ENCODE data around the gene CAV2. TPM values are rescaled to one million over a fixed set of nuclear protein-coding genes. Genes with fewer than 3 reads are reported as not detected.

Gene CAV2
- polyA plus RNA-seq, 1 donor: 50.1 TPM

GRCh38 chr7:116505823-116506222 is 6.3 kb downstream of the CAV2 start:
- Histone ChIP-seq H3K4me3 (ENCODE audit: low read length) (no peak overlapping the region), H3K4me1 (ENCODE audit: control insufficient read depth, insufficient read depth, low read length) (peaks cover 5% of the 10 kb centered on the region), H3K36me3 (ENCODE audit: control insufficient read depth, insufficient read depth, low read length) (peaks cover 8% of the 10 kb centered on the region), H3K27me3 (ENCODE audit: control insufficient read depth, insufficient read depth, low read length) (no peaks in the 10 kb centered on the region), H3K9me3 (ENCODE audit: control insufficient read depth, low read depth, low read length) (no peaks in the 10 kb centered on the region), H3K27ac (ENCODE audit: low read length) (no peak overlapping the region)
- no peak for DNase-seq
- no CpG with 5 or more reads among the region's 3 CpGs for WGBS (ENCODE audit: insufficient coverage, low lambda C conversion rate)

- Histone ChIP-seq H3K27ac (ENCODE audit: low read length) (no peak overlapping the region), H3K27me3 (ENCODE audit: control insufficient read depth, insufficient read depth, low read length) (no peaks in the 10 kb centered on the region), H3K9me3 (ENCODE audit: control insufficient read depth, low read depth, low read length) (no peaks in the 10 kb centered on the region), H3K4me3 (ENCODE audit: low read length) (no peak overlapping the region), H3K4me1 (ENCODE audit: control insufficient read depth, insufficient read depth, low read length) (no peaks in the 10 kb centered on the region), H3K36me3 (ENCODE audit: control insufficient read depth, insufficient read depth, low read length) (peaks cover 8% of the 10 kb centered on the region)
- no peak for DNase-seq
- 94% methylated on average over 3 of the region's 7 CpGs for WGBS (ENCODE audit: insufficient coverage, low lambda C conversion rate)
Measured at GRCh38 chr7:116509982-116510579, 10.5 kb downstream of the CAV2 start.

- no peak for DNase-seq
- no peaks in the 10 kb centered on the region for H3K27me3 ChIP-seq (ENCODE audit: control insufficient read depth, insufficient read depth, low read length)
- H3K4me1 ChIP-seq (ENCODE audit: control insufficient read depth, insufficient read depth, low read length): no peaks in the 10 kb centered on the region
- no peaks in the 10 kb centered on the region for H3K9me3 ChIP-seq (ENCODE audit: control insufficient read depth, low read depth, low read length)
- H3K36me3 ChIP-seq (ENCODE audit: control insufficient read depth, insufficient read depth, low read length): peaks cover 2% of the 10 kb centered on the region
- no peak overlapping the region for H3K27ac ChIP-seq (ENCODE audit: low read length)
- no peak overlapping the region for H3K4me3 ChIP-seq (ENCODE audit: low read length)
Measured at GRCh38 chr7:116510795-116511194, 11.3 kb downstream of the CAV2 start.

GRCh38 chr7:116511552-116512519 is 12.3 kb downstream of the CAV2 start:
- Histone ChIP-seq H3K9me3 (ENCODE audit: control insufficient read depth, low read depth, low read length) (no peaks in the 10 kb centered on the region), H3K27ac (ENCODE audit: low read length) (peak overlapping the region; percentile 41), H3K36me3 (ENCODE audit: control insufficient read depth, insufficient read depth, low read length) (no peaks in the 10 kb centered on the region), H3K4me3 (ENCODE audit: low read length) (peak overlapping the region; percentile 0), H3K27me3 (ENCODE audit: control insufficient read depth, insufficient read depth, low read length) (no peaks in the 10 kb centered on the region), H3K4me1 (ENCODE audit: control insufficient read depth, insufficient read depth, low read length) (no peaks in the 10 kb centered on the region)
- 82% methylated on average over 3 of the region's 12 CpGs for WGBS (ENCODE audit: insufficient coverage, low lambda C conversion rate)
- peak in 1 of 2 donors; percentile 45 for DNase-seq

GRCh38 chr7:116512520-116513188 is 13.1 kb downstream of the CAV2 start:
- no peak overlapping the region for H3K4me3 ChIP-seq (ENCODE audit: low read length)
- H3K36me3 ChIP-seq (ENCODE audit: control insufficient read depth, insufficient read depth, low read length): no peaks in the 10 kb centered on the region
- 87% methylated on average over 3 of the region's 4 CpGs for WGBS (ENCODE audit: insufficient coverage, low lambda C conversion rate)
- no peaks in the 10 kb centered on the region for H3K27me3 ChIP-seq (ENCODE audit: control insufficient read depth, insufficient read depth, low read length)
- no peaks in the 10 kb centered on the region for H3K4me1 ChIP-seq (ENCODE audit: control insufficient read depth, insufficient read depth, low read length)
- no peak overlapping the region for H3K27ac ChIP-seq (ENCODE audit: low read length)
- no peaks in the 10 kb centered on the region for H3K9me3 ChIP-seq (ENCODE audit: control insufficient read depth, low read depth, low read length)
- no peak for DNase-seq

- no peak for DNase-seq
Measured at GRCh38 chr7:116515584-116515983, 16.0 kb downstream of the CAV2 start.

GRCh38 chr7:116516324-116516723 is 16.8 kb downstream of the CAV2 start:
- DNase-seq: no peak
- no peaks in the 10 kb centered on the region for H3K36me3 ChIP-seq (ENCODE audit: control insufficient read depth, insufficient read depth, low read length)
- no peaks in the 10 kb centered on the region for H3K4me1 ChIP-seq (ENCODE audit: control insufficient read depth, insufficient read depth, low read length)
- H3K27ac ChIP-seq (ENCODE audit: low read length): no peak overlapping the region
- no peaks in the 10 kb centered on the region for H3K27me3 ChIP-seq (ENCODE audit: control insufficient read depth, insufficient read depth, low read length)
- H3K9me3 ChIP-seq (ENCODE audit: control insufficient read depth, low read depth, low read length): no peaks in the 10 kb centered on the region
- H3K4me3 ChIP-seq (ENCODE audit: low read length): no peak overlapping the region

More at GRCh38 chr7:116515584-116515983, 16.0 kb downstream of the CAV2 start:
- H3K36me3 ChIP-seq (ENCODE audit: control insufficient read depth, insufficient read depth, low read length): no peaks in the 10 kb centered on the region
- no peaks in the 10 kb centered on the region for H3K27me3 ChIP-seq (ENCODE audit: control insufficient read depth, insufficient read depth, low read length)
- no peaks in the 10 kb centered on the region for H3K9me3 ChIP-seq (ENCODE audit: control insufficient read depth, low read depth, low read length)
- H3K4me3 ChIP-seq (ENCODE audit: low read length): no peak overlapping the region
- no peaks in the 10 kb centered on the region for H3K4me1 ChIP-seq (ENCODE audit: control insufficient read depth, insufficient read depth, low read length)
- no peak overlapping the region for H3K27ac ChIP-seq (ENCODE audit: low read length)

GRCh38 chr7:116517626-116518025 is 18.1 kb downstream of the CAV2 start:
- Histone ChIP-seq H3K4me3 (ENCODE audit: low read length) (no peak overlapping the region), H3K27ac (ENCODE audit: low read length) (no peak overlapping the region), H3K27me3 (ENCODE audit: control insufficient read depth, insufficient read depth, low read length) (no peaks in the 10 kb centered on the region), H3K4me1 (ENCODE audit: control insufficient read depth, insufficient read depth, low read length) (no peaks in the 10 kb centered on the region), H3K9me3 (ENCODE audit: control insufficient read depth, low read depth, low read length) (no peaks in the 10 kb centered on the region), H3K36me3 (ENCODE audit: control insufficient read depth, insufficient read depth, low read length) (no peaks in the 10 kb centered on the region)
- no CpG with 5 or more reads among the region's 1 CpG for WGBS (ENCODE audit: insufficient coverage, low lambda C conversion rate)
- DNase-seq: no peak

GRCh38 chr7:116518961-116519360 is 19.4 kb downstream of the CAV2 start:
- H3K4me3 ChIP-seq (ENCODE audit: low read length): no peak overlapping the region
- DNase-seq: no peak
- peaks cover 5% of the 10 kb centered on the region for H3K27me3 ChIP-seq (ENCODE audit: control insufficient read depth, insufficient read depth, low read length)
- H3K9me3 ChIP-seq (ENCODE audit: control insufficient read depth, low read depth, low read length): no peaks in the 10 kb centered on the region
- H3K36me3 ChIP-seq (ENCODE audit: control insufficient read depth, insufficient read depth, low read length): no peaks in the 10 kb centered on the region
- H3K4me1 ChIP-seq (ENCODE audit: control insufficient read depth, insufficient read depth, low read length): no peaks in the 10 kb centered on the region
- no peak overlapping the region for H3K27ac ChIP-seq (ENCODE audit: low read length)

- 83% methylated on average over 1 of the region's 6 CpGs for WGBS (ENCODE audit: insufficient coverage, low lambda C conversion rate)
- H3K36me3 ChIP-seq (ENCODE audit: control insufficient read depth, insufficient read depth, low read length): no peaks in the 10 kb centered on the region
- peaks cover 14% of the 10 kb centered on the region for H3K4me1 ChIP-seq (ENCODE audit: control insufficient read depth, insufficient read depth, low read length)
- peaks cover 6% of the 10 kb centered on the region for H3K9me3 ChIP-seq (ENCODE audit: control insufficient read depth, low read depth, low read length)
- no peak overlapping the region for H3K4me3 ChIP-seq (ENCODE audit: low read length)
- H3K27me3 ChIP-seq (ENCODE audit: control insufficient read depth, insufficient read depth, low read length): peaks cover 23% of the 10 kb centered on the region
- no peak overlapping the region for H3K27ac ChIP-seq (ENCODE audit: low read length)
- DNase-seq: no peak
Measured at GRCh38 chr7:116521046-116521664, 21.6 kb downstream of the CAV2 start.

Data from large intestine (tissue), 3 donors.